PC-3 (cell line): ENCODE results near the gene DXO.
"Not testable (repeated sequence)": the region's sequence is repeated elsewhere in the genome, so short reads cannot be mapped to it uniquely, and the experiment has no call there.

Experiments
- EZH2 ChIP-seq: fragments of 300-600 bp; sonication (generic); IDR thresholded peaks from one replicate; pipeline ENCODE4 v1.6.1; 2017; ENCODE audit warnings: antibody characterized with exemption, mild to moderate bottlenecking, low read length; ENCODE audit not compliant: unreplicated experiment
- TF ChIP-seq, protein P1 (sequence below): fragments of 300-600 bp; sonication (generic); conservative IDR thresholded peaks from 2 replicates; pipeline ENCODE4 v1.5.1; 2017; ENCODE audit warnings: antibody characterized with exemption, low read depth, mild to moderate bottlenecking, low read length

DNA sequence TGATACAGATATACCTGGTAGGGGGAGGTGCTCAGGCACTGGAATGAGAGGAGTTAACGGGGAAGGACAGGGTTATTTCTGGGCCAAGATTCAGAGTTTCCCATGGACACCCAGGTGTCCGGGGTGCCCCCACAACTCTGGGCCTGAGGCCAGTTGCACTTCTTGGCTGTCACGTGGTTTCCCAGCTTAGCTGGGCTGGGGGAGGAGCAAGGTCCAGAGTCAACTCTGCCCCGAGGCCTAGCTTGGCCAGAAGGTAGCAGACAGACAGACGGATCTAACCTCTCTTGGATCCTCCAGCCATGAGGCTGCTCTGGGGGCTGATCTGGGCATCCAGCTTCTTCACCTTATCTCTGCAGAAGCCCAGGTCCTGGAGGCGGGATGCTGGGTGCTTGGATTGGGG lies 42.6 kb upstream of the DXO start, which contains the start of gene C4B:
- TF ChIP-seq, protein P1, sequence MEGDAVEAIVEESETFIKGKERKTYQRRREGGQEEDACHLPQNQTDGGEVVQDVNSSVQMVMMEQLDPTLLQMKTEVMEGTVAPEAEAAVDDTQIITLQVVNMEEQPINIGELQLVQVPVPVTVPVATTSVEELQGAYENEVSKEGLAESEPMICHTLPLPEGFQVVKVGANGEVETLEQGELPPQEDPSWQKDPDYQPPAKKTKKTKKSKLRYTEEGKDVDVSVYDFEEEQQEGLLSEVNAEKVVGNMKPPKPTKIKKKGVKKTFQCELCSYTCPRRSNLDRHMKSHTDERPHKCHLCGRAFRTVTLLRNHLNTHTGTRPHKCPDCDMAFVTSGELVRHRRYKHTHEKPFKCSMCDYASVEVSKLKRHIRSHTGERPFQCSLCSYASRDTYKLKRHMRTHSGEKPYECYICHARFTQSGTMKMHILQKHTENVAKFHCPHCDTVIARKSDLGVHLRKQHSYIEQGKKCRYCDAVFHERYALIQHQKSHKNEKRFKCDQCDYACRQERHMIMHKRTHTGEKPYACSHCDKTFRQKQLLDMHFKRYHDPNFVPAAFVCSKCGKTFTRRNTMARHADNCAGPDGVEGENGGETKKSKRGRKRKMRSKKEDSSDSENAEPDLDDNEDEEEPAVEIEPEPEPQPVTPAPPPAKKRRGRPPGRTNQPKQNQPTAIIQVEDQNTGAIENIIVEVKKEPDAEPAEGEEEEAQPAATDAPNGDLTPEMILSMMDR = not testable (repeated sequence)
- TF ChIP-seq EZH2 = not testable (repeated sequence)
